Suppressor macrophage (primary cell): ENCODE data around the gene IL22RA1.
A peak's percentile ranks its signal among the peaks of the same experiment; 100 is the strongest.

Experiments
- DNase-seq, 4 experiments: peaks; one replicate each; pipeline ENCODE4 v3.0.0-alpha.2; 2020 to 2022

IL22RA1 gene

GRCh38 chr1:24138476-24139221, 4.3 kb downstream of the IL22RA1 start:
- peak in 2 of 4 experiments; percentile 26 to 35 for DNase-seq

- DNase-seq, result no peak
These were observed 5.9 kb downstream of the IL22RA1 start for GRCh38 chr1:24136956-24137539.

- no peak for DNase-seq
These were observed 8.6 kb downstream of the IL22RA1 start for GRCh38 chr1:24134376-24134775.

GRCh38 chr1:24133819-24134218, 9.1 kb downstream of the IL22RA1 start:
- no peak for DNase-seq

- DNase-seq, result no peak
These were observed 12.6 kb downstream of the IL22RA1 start for GRCh38 chr1:24130385-24130784.

GRCh38 chr1:24127801-24128363, 15.1 kb downstream of the IL22RA1 start:
- no peak for DNase-seq

- DNase-seq, result no peak
These were observed 15.7 kb downstream of the IL22RA1 start for GRCh38 chr1:24127134-24127800.

- DNase-seq, result no peak
These were observed 16.3 kb downstream of the IL22RA1 start for GRCh38 chr1:24126672-24127023.

- peak; percentile 75 to 86 (median 86) for DNase-seq
These were observed 16.8 kb downstream of the IL22RA1 start for GRCh38 chr1:24126018-24126671.

GRCh38 chr1:24125456-24125855, 17.5 kb downstream of the IL22RA1 start:
- DNase-seq, result peak; percentile 64 to 79 (median 76)

GRCh38 chr1:24124980-24125379, 18.0 kb downstream of the IL22RA1 start:
- DNase-seq, result no peak

- DNase-seq, result no peak
These were observed 19.3 kb downstream of the IL22RA1 start for GRCh38 chr1:24123611-24124010.

- DNase-seq, result no peak
These were observed 20.2 kb downstream of the IL22RA1 start for GRCh38 chr1:24122776-24123175.

GRCh38 chr1:24121406-24121805, 21.5 kb downstream of the IL22RA1 start:
- no peak for DNase-seq

GRCh38 chr1:24120965-24121364, 22.0 kb downstream of the IL22RA1 start:
- no peak for DNase-seq

GRCh38 chr1:24119859-24120756, 22.8 kb downstream of the IL22RA1 start:
- DNase-seq, result no peak

- DNase-seq, result no peak
These were observed 23.5 kb downstream of the IL22RA1 start for GRCh38 chr1:24119489-24119858.

GRCh38 chr1:24118410-24119242, 24.3 kb downstream of the IL22RA1 start:
- DNase-seq, result no peak

GRCh38 chr1:24117722-24118409, 25.1 kb downstream of the IL22RA1 start:
- no peak for DNase-seq

GRCh38 chr1:24117132-24117531, 25.8 kb downstream of the IL22RA1 start:
- DNase-seq, result no peak
